GM18526 (cell line): ENCODE measurements around the gene TCEA3.

Experiments
- POLR2A ChIP-seq: IDR thresholded peaks from 3 replicates; pipeline ENCODE4 v1.6.1; 2011; ENCODE audit not compliant: insufficient read length; ENCODE audit errors: extremely low read depth

The TCEA3 gene

GRCh38 chr1:23424293-23425192 lies at the start of gene TCEA3:
Gene TCEA3 (minus strand): TSS chr1:23424748. CDS start chr1:23424633, 115 bp downstream.
- no peak for TF ChIP-seq POLR2A

GRCh38 chr1:23473037-23473800 lies 48.7 kb upstream of the TCEA3 start:
- TF ChIP-seq POLR2A, result no peak

GRCh38 chr1:23472351-23473036 lies 47.9 kb upstream of the TCEA3 start:
- TF ChIP-seq POLR2A, result no peak

GRCh38 chr1:23471473-23472075 lies 47.0 kb upstream of the TCEA3 start:
- TF ChIP-seq POLR2A, result no peak

GRCh38 chr1:23470282-23471070 lies 45.9 kb upstream of the TCEA3 start:
- no peak for TF ChIP-seq POLR2A

GRCh38 chr1:23469372-23469982 lies 44.9 kb upstream of the TCEA3 start:
- no peak for TF ChIP-seq POLR2A

- TF ChIP-seq POLR2A, result no peak
Measured at GRCh38 chr1:23466423-23466989, 42.0 kb upstream of the TCEA3 start.

- no peak for TF ChIP-seq POLR2A
Measured at GRCh38 chr1:23463286-23463685, 38.7 kb upstream of the TCEA3 start.

GRCh38 chr1:23462766-23463165 lies 38.2 kb upstream of the TCEA3 start:
- TF ChIP-seq POLR2A, result no peak

- no peak for TF ChIP-seq POLR2A
Measured at GRCh38 chr1:23461050-23461449, 36.5 kb upstream of the TCEA3 start.

- TF ChIP-seq POLR2A, result no peak
Measured at GRCh38 chr1:23460519-23460918, 36.0 kb upstream of the TCEA3 start.

- TF ChIP-seq POLR2A, result no peak
Measured at GRCh38 chr1:23459338-23459757, 34.8 kb upstream of the TCEA3 start.

- TF ChIP-seq POLR2A, result no peak
Measured at GRCh38 chr1:23456226-23456625, 31.7 kb upstream of the TCEA3 start.
